NB4 (cell line): ENCODE results near the gene MAST4.

Experiments
- CTCF ChIP-seq: IDR thresholded peaks from one replicate; pipeline ENCODE4 v1.5.1; 2012; ENCODE audit warnings: low read depth, low read length
- MYC ChIP-seq: IDR thresholded peaks from 2 replicates; pipeline ENCODE4 v1.6.1; 2011; ENCODE audit warnings: low read depth, low read length
- POLR2A ChIP-seq: IDR thresholded peaks from 2 replicates; pipeline ENCODE4 v1.6.1; 2011; ENCODE audit warnings: mild to moderate bottlenecking; ENCODE audit not compliant: insufficient read length; ENCODE audit errors: extremely low read depth

GRCh38 chr5:67146981-67147380 lies 550.8 kb downstream of the MAST4 start:
- TF ChIP-seq CTCF: no peak
- TF ChIP-seq POLR2A: no peak
- TF ChIP-seq MYC: no peak
